ENCODE data around the gene CSNK1G1. TPM values are rescaled to one million over a fixed set of nuclear protein-coding genes. Genes with fewer than 3 reads are reported as not detected.

Gene CSNK1G1
- total RNA-seq, 2 experiments from 2014 or later, result 16.7 to 20.4 TPM

GRCh38 chr15:64144565-64145281 is 211.2 kb downstream of the CSNK1G1 start:
- TF ChIP-seq CTCF (IDR thresholded peaks at IDR 0.05), result no peak
- Mint-ChIP-seq H3K27ac (no peak overlapping the region), H3K9me3 (no peaks in the 10 kb centered on the region), H3K36me3 (ENCODE audit: low read depth) (peaks cover 6% of the 10 kb centered on the region), H3K27me3 (peaks cover 1% of the 10 kb centered on the region), H3K4me3 (no peak overlapping the region), H3K4me1 (ENCODE audit: low read depth) (peaks cover 6% of the 10 kb centered on the region)
- ATAC-seq (no peak), DNase-seq (no peak)
- POLR2A ChIA-PET, result interaction anchor here (1.2 kb wide), 2 partner anchors 13 to 18 kb away, joined by 3 to 4 read pairs; partner anchors contain the start of gene PPIB
- CTCF ChIA-PET, result interaction anchor here (5.9 kb wide), 1 partner anchor 10 kb away, joined by 34 read pairs; no protein-coding TSS in a partner anchor
- intact Hi-C loops (cut with micrococcal nuclease), result no loop called here

- ChIA-PET CTCF (interaction anchor here (5.9 kb wide), 1 partner anchor 10 kb away, joined by 34 read pairs; no protein-coding TSS in a partner anchor), POLR2A (no interaction called here)
- H3K27ac Mint-ChIP-seq, result no peak overlapping the region
- intact Hi-C loops (cut with micrococcal nuclease), result no loop called here
- no peak for TF ChIP-seq CTCF (IDR thresholded peaks at IDR 0.05)
- DNase-seq (no peak), ATAC-seq (no peak)
- peaks cover 3% of the 10 kb centered on the region for H3K4me1 Mint-ChIP-seq (ENCODE audit: low read depth)
- peaks cover 6% of the 10 kb centered on the region for H3K36me3 Mint-ChIP-seq (ENCODE audit: low read depth)
- no peaks in the 10 kb centered on the region for H3K27me3 Mint-ChIP-seq
- no peak overlapping the region for H3K4me3 Mint-ChIP-seq
- H3K9me3 Mint-ChIP-seq, result no peaks in the 10 kb centered on the region
Measured at GRCh38 chr15:64144192-64144564, 211.8 kb downstream of the CSNK1G1 start.

- no peak for TF ChIP-seq CTCF (IDR thresholded peaks at IDR 0.05)
- Mint-ChIP-seq H3K27me3 (no peaks in the 10 kb centered on the region), H3K27ac (no peak overlapping the region), H3K4me1 (ENCODE audit: low read depth) (peaks cover 3% of the 10 kb centered on the region), H3K9me3 (no peaks in the 10 kb centered on the region), H3K36me3 (ENCODE audit: low read depth) (peaks cover 6% of the 10 kb centered on the region), H3K4me3 (no peak overlapping the region)
- ChIA-PET CTCF (interaction anchor here (5.9 kb wide), 1 partner anchor 11 kb away, joined by 34 read pairs; no protein-coding TSS in a partner anchor), POLR2A (no interaction called here)
- DNase-seq (no peak), ATAC-seq (no peak)
- intact Hi-C loops (cut with micrococcal nuclease), result no loop called here
Measured at GRCh38 chr15:64143276-64143675, 212.7 kb downstream of the CSNK1G1 start.

- Mint-ChIP-seq H3K4me1 (ENCODE audit: low read depth) (peaks cover 3% of the 10 kb centered on the region), H3K27ac (peak overlapping the region; percentile 66), H3K9me3 (no peaks in the 10 kb centered on the region), H3K4me3 (no peak overlapping the region), H3K36me3 (ENCODE audit: low read depth) (peaks cover 9% of the 10 kb centered on the region), H3K27me3 (no peaks in the 10 kb centered on the region)
- DNase-seq, result no peak
- CTCF ChIA-PET, result interaction anchor here (5.9 kb wide), 1 partner anchor 12 kb away, joined by 34 read pairs; no protein-coding TSS in a partner anchor
- no peak for ATAC-seq
- POLR2A ChIA-PET, result no interaction called here
- TF ChIP-seq CTCF (IDR thresholded peaks at IDR 0.05), result no peak
- intact Hi-C loops (cut with micrococcal nuclease), result no loop called here
Measured at GRCh38 chr15:64141798-64142512, 214.0 kb downstream of the CSNK1G1 start.

Data from activated CD8-positive, alpha-beta T cell treated with anti-CD3 and anti-CD28 coated beads for 36 hours (primary cell).